OCI-LY3 (cell line): ENCODE data around the gene PAPOLG.
A peak's percentile ranks its signal among the peaks of the same experiment; 100 is the strongest.

ENCODE experiments used
- H2AFZ ChIP-seq: fragments of 200-600, 300-600 bp; shearing (Covaris generic); 2 replicates; pipeline ENCODE4 v1.6.0; 2014; ENCODE audit warnings: antibody characterized with exemption, low read depth, low read length
- H3K27ac ChIP-seq: fragments of 200-600, 300-600 bp; sonication (generic); 2 replicates; pipeline ENCODE4 v1.5.1; 2014; ENCODE audit warnings: mild to moderate bottlenecking, low read length, moderate library complexity, mixed read lengths
- H3K27me3 ChIP-seq: fragments of 200-600, 300-600 bp; sonication (generic); 2 replicates; pipeline ENCODE4 v1.6.1; 2014; ENCODE audit warnings: low read depth, low read length, mixed read lengths
- H3K36me3 ChIP-seq: fragments of 200-600, 300-600 bp; sonication (generic); replicated peaks from 2 replicates; pipeline ENCODE3; 2014; ENCODE audit warnings: low read depth, low read length, mixed read lengths
- H3K4me1 ChIP-seq: fragments of 300-600, 200-600 bp; sonication (generic); 2 replicates; pipeline ENCODE4 v1.6.1; 2014; ENCODE audit warnings: low read length, mixed read lengths
- H3K4me2 ChIP-seq: fragments of 200-600, 300-600 bp; sonication (generic); 2 replicates; pipeline ENCODE4 v1.6.1; 2014; ENCODE audit warnings: low read length, mixed read lengths
- H3K4me3 ChIP-seq: fragments of 300-600, 200-600 bp; sonication (generic); 2 replicates; pipeline ENCODE4 v1.5.1; 2014; ENCODE audit warnings: antibody characterized with exemption, mild to moderate bottlenecking, low read length, moderate library complexity
- H3K79me2 ChIP-seq: fragments of 300-600, 200-600 bp; shearing (Covaris generic); 2 replicates; pipeline ENCODE4 v1.6.1; 2014; ENCODE audit warnings: mild to moderate bottlenecking, low read length, mixed read lengths
- H3K9ac ChIP-seq: fragments of 300-600, 200-600 bp; shearing (Covaris generic); 2 replicates; pipeline ENCODE4 v1.6.0; 2014; ENCODE audit warnings: mild to moderate bottlenecking, low read length, moderate library complexity
- H3K9me3 ChIP-seq: fragments of 200-600, 300-600 bp; shearing (Covaris generic); 2 replicates; pipeline ENCODE4 v1.6.1; 2014; ENCODE audit warnings: low read length, mixed read lengths; ENCODE audit not compliant: insufficient read depth
- H4K20me1 ChIP-seq: fragments of 200-600, 300-600 bp; sonication (generic); 2 replicates; pipeline ENCODE4 v1.6.1; 2016; ENCODE audit warnings: low read length, mixed read lengths; ENCODE audit not compliant: insufficient read depth
- CTCF ChIP-seq: fragments of 200-600, 300-600 bp; sonication (generic); IDR thresholded peaks from 2 replicates; pipeline ENCODE4 v1.5.1; 2014; ENCODE audit warnings: antibody characterized with exemption, low read length, low read depth
- EZH2phosphoT487 ChIP-seq: fragments of 200-600 bp; shearing (Covaris generic); IDR thresholded peaks from 2 replicates; pipeline ENCODE4 v1.6.1; 2018; ENCODE audit warnings: antibody characterized with exemption, mixed run types, low read depth

Gene PAPOLG

GRCh38 chr2:60832621-60833020 lies 76.6 kb downstream of the PAPOLG start:
- H3K4me1 ChIP-seq: peaks cover 48% of the 10 kb centered on the region
- H3K9ac ChIP-seq: no peak overlapping the region; the same call in 1 of the 2 replicates
- no peaks in the 10 kb centered on the region for H3K27me3 ChIP-seq
- H2AFZ ChIP-seq: no peak overlapping the region
- no peak overlapping the region for H3K4me3 ChIP-seq
- no peaks in the 10 kb centered on the region for H3K36me3 ChIP-seq
- no peak for TF ChIP-seq EZH2phosphoT487
- no peak for TF ChIP-seq CTCF
- H3K9me3 ChIP-seq: no peaks in the 10 kb centered on the region
- H3K4me2 ChIP-seq: peak overlapping the region; percentile 24; the same call in 1 of the 2 replicates
- no peaks in the 10 kb centered on the region for H3K79me2 ChIP-seq
- peak overlapping the region; percentile 40 for H3K27ac ChIP-seq
- H4K20me1 ChIP-seq: no peaks in the 10 kb centered on the region

GRCh38 chr2:60834270-60834717 lies 78.2 kb downstream of the PAPOLG start:
- Histone ChIP-seq H3K79me2 (no peaks in the 10 kb centered on the region), H3K27ac (no peak overlapping the region), H3K4me1 (peaks cover 63% of the 10 kb centered on the region), H3K4me3 (no peak overlapping the region; the same call in 1 of the 2 replicates), H4K20me1 (no peaks in the 10 kb centered on the region), H3K9ac (no peak overlapping the region; the same call in 1 of the 2 replicates), H3K36me3 (no peaks in the 10 kb centered on the region), H3K27me3 (no peaks in the 10 kb centered on the region), H3K9me3 (no peaks in the 10 kb centered on the region), H3K4me2 (peak overlapping the region; percentile 46), H2AFZ (no peak overlapping the region; the same call in 1 of the 2 replicates)
- TF ChIP-seq CTCF (no peak), EZH2phosphoT487 (no peak)

DNA sequence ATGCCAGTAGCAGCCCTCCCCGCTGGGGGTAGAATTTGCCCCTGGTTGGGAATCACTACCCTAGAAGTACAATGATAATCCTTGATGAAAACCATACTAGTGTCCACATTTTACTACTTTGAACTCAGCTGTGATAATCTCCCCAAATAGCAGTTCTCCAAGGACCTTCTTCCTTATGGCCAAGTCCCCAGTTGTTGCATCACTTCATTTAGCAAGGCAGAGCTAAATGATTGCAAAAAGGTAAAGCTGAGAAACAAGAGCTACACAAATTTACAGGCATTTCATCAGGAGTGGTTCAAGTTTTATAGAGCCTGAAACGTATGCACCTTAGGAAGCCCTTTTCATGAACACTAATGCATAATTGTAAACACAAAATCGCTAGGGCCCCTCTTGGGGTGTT lies 80.4 kb downstream of the PAPOLG start:
- Histone ChIP-seq H3K9ac (no peak overlapping the region), H3K4me1 (peaks cover 81% of the 10 kb centered on the region), H3K79me2 (no peaks in the 10 kb centered on the region), H4K20me1 (no peaks in the 10 kb centered on the region), H3K27me3 (no peaks in the 10 kb centered on the region), H2AFZ (no peak overlapping the region), H3K4me2 (peak overlapping the region; percentile 29; the same call in 1 of the 2 replicates), H3K9me3 (peaks cover 3% of the 10 kb centered on the region; the same call in 1 of the 2 replicates), H3K4me3 (no peak overlapping the region), H3K36me3 (no peaks in the 10 kb centered on the region), H3K27ac (peak overlapping the region; percentile 5; the same call in 1 of the 2 replicates)
- TF ChIP-seq CTCF (no peak), EZH2phosphoT487 (no peak)

DNA sequence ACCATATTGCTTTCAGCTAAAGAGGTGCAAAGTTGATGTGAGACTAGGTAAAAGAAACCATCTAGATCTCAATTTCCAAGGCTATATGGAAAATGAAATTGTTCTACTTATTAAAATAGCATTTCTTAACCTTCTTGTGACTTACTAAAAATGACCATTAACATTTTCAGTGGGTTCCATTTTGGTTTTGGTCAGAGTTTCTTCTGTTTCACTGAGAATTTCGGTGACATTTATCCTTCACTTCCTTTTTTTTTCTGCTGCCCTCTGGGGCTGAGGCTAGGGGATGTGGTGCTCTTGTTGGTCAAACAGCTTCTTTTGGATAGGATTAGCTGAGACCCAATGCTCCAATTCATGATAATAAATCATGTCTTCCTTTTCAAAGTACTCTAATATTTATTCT lies 81.1 kb downstream of the PAPOLG start:
- Histone ChIP-seq H3K9ac (no peak overlapping the region), H2AFZ (no peak overlapping the region)

More for the DNA sequence above, 81.1 kb downstream of the PAPOLG start:
- Histone ChIP-seq H3K4me1 (peaks cover 86% of the 10 kb centered on the region), H3K4me2 (peak overlapping the region; percentile 29), H4K20me1 (no peaks in the 10 kb centered on the region), H3K27ac (peak overlapping the region; percentile 5; the same call in 1 of the 2 replicates), H3K9me3 (peaks cover 3% of the 10 kb centered on the region; the same call in 1 of the 2 replicates), H3K27me3 (no peaks in the 10 kb centered on the region), H3K36me3 (no peaks in the 10 kb centered on the region), H3K79me2 (no peaks in the 10 kb centered on the region), H3K4me3 (no peak overlapping the region)
- TF ChIP-seq EZH2phosphoT487 (no peak), CTCF (no peak)
